ENCODE results near the gene ISL1.

DNA sequence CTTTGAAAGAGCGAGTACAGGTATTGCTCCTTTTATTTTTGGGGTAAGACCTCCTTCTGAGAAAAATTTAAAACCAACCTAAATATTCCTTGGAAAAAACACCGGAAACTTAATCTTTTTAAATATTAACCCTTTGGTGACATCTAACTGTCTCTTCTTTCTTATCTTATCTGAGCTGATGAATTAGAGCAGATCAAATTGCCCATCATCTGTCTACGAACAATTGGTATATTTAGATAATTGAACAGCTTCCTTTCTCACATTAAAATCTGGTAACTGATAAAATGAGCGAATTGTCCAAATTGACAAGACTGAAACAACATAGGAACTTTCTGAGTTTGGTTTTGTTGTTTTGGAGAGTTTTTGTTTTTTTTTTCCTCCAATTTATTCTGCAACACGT, 2.0 kb downstream of the ISL1 start:
- TF ChIP-seq POLR2AphosphoS5 (IDR thresholded peaks at IDR 0.05; ENCODE audit: low read depth, low read length) (no peak), POLR2A (IDR thresholded peaks at IDR 0.05; ENCODE audit: low read depth, low read length) (no peak), SPI1 (IDR thresholded peaks at IDR 0.05; ENCODE audit: low read depth, low read length) (no peak)
